Stimulated activated CD8-positive, alpha-beta memory T cell treated with anti-CD3 and anti-CD28 coated beads, Interleukin-15, amount 100 ng/mL, for 48 hours (primary cell): Measurements from ENCODE around the gene CLMN.

Source experiments
- DNase-seq, 2 donors: peaks; one replicate each; pipeline ENCODE4 v3.0.0-alpha.2; 2020; ENCODE audit warnings: low read depth in 2 of 2

Gene CLMN

GRCh38 chr14:95165517-95165916, 154.2 kb downstream of the CLMN start:
- no peak for DNase-seq

GRCh38 chr14:95164506-95164905, 155.2 kb downstream of the CLMN start:
- DNase-seq: no peak

GRCh38 chr14:95163666-95164065, 156.0 kb downstream of the CLMN start:
- no peak for DNase-seq

DNA sequence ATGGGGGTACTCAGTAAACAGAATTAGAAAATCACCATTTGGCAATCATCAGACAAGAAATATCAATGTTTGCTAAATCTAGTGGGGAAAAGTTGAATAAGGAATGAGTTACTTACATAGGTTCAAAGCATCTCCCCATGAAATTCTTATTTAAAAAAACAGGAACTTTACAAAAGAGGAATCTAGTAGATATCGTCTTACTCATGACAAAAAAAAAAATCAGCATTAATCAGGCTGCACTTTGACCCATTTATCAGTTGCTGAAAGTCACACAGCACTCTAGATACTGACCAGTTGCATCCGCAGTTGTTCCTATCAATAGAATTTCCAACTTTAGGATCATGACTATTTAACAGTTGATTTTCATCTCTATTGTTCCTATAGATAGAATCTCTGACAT, 156.6 kb downstream of the CLMN start:
- DNase-seq: no peak

DNA sequence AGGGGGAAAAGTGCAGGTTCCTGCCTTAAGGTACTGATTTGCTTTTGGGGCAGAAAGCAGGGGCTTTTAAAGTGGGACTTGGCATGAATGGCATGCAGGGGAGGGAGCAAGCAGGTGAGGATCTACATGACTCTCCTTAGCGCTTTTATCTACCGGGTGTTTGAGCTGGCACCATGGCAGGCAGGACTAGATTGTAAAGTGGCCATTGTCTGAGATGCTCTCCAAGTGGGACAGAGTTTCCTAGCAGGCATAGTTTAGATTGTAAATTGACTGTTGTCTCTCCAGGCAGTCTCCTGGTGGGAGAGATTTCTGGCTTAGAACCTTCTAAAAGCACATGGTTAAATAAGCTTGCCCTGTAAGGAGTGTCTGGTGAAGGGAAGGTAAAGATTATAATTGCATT, 157.1 kb downstream of the CLMN start:
- DNase-seq: no peak

DNA sequence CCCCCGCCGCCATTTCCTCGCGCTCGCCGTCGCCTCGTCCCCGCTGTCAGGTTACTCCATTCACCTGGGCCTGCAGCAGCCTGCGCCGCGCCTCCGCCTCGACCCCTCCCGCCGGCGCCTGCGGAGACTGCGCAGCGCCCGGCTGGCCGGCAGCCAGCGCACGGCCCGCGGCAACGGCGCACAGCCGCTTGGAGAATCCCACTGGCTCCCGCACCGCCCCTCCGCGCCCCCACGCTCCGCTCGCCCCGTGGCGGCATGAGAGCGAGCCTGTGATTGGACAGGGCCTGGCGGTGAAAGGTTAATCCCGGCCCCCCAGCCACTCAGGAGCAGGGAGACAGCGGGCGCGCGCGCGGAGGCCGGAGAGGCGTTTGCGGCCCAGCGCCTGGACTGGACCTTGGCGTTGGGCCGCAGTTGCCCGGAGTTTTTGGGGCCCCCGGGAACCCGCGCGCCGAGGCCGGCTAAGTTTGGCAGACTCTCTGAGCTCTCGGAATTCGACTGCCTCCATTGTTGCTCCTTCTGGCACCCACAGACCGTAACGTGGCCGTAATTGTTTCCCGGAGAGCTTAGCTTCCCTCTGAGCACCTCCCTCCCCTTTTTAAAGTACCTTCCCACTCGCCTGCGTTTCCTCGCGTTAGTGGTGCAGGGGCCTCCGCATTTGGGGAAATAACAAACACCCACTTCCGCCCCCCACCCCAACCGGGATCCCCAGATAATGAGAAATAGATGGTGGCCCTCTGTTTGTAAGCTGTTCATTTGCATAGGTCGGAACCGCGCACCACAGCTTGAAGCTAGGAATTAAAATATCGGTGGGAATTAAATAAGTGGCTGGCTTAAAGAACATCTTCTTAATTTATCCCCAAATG, 162.2 kb downstream of the CLMN start, which contains the start of gene DICER1:
Gene DICER1 (minus strand): TSS at position 203 of the 863 bp plus-strand sequence. CDS start 24,071 bp downstream, outside the sequence.
- peak; percentile 85 to 88 for DNase-seq

DNA sequence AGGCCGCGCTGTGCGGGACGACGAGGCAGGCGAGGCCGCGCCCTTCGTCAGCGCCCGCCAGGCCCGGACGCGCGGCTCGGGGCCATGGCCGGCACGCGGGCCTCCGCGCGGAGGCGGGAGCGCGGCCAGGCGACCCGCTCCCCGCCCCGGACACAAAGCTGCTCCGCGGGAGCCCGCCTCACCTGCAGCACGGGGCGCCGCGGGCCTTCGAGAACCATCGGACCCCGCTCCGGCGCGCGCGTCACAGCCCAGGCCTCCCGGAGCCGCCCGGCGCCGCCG, 162.7 kb downstream of the CLMN start:
- no peak for DNase-seq

DNA sequence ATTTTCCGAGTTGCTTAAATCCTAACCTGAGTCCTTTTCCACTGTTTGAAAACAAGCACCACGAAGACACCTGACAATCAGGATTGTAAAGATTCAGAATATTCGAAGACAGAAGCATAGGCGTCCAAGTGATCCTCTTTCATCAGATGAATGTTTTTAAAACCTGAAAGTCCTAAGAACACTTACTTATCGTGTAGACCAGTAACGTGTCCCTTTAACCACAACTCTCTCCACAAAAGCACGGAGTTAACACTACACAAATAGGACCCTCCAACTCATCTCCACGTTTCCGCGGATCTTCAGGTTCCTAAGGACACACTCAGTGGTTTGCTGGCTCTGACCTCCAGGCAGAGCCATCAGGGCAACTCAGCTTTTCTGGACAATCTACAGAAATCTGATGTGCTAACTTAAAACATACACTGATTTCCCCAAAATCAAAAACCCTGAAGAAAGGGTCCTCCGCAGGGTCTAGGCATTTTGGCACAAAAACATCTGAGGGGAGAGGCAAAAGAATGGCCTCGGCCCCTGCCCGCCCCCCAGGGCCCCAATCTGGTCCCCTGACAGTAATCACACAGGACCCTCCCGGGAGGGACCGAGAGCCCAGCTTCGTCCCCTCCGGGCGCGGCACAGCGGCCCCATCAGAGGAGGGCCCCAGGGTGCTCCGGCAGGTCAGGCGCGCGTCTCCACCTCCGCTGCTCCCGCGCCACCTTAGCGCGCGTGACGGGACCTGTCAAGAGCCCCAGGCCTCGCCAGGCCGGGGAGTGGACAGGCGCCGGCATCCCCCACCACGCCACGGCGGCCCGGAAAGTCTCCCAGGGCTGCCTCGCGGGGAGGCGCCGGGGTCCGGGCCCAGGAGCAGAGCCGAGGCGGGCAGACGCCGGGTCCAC, 163.3 kb downstream of the CLMN start:
- DNase-seq: peak; percentile 2 to 15

GRCh38 chr14:95155045-95155444, 164.7 kb downstream of the CLMN start:
- DNase-seq: no peak

DNA sequence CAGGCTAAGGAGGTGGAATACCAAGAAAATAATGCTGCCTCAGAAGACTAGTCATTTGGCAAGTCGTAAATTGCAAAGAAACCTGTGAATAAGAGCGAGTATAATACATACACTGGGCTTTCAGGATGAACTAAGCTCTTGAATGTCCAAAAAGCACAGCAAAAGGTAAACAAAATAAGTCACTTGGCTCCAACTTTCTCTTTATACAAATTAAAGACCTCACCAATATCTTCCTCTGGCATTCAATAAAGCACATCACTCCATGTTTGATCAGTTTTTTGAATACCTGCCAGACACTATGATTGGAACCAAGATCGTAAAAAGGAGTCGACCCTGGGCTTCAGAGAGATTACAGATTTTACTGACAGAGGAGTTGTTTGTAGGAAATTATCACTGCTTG, 165.8 kb downstream of the CLMN start:
- DNase-seq: no peak

- no peak for DNase-seq
These were observed 168.1 kb downstream of the CLMN start for GRCh38 chr14:95151561-95151960.

DNA sequence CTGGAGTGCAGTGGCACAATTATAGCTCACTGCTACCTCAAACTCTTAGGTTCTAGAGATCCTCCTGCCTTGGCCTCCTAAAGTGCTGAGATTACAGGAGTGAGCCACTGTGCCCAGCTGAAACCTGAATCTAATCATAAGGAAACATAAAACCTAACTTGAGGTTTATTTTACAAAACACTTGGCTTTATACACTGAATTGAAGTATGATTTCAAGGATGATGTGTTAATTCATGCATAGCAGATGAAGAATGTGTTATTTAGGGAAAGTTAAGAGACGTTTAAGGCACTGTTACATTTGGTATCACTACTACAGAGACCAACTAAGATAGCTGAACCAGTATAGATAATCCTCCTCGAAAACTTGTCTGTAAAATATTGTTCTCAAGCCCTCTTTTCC, 168.8 kb downstream of the CLMN start:
- no peak for DNase-seq

GRCh38 chr14:95149441-95149840, 170.3 kb downstream of the CLMN start:
- DNase-seq: no peak

- no peak for DNase-seq
These were observed 172.1 kb downstream of the CLMN start for GRCh38 chr14:95147597-95147996.

- no peak for DNase-seq
These were observed 173.5 kb downstream of the CLMN start for GRCh38 chr14:95146079-95146771.

- no peak for DNase-seq
These were observed 174.9 kb downstream of the CLMN start for GRCh38 chr14:95144849-95145248.

- no peak for DNase-seq
These were observed 175.7 kb downstream of the CLMN start for GRCh38 chr14:95143808-95144620.

DNA sequence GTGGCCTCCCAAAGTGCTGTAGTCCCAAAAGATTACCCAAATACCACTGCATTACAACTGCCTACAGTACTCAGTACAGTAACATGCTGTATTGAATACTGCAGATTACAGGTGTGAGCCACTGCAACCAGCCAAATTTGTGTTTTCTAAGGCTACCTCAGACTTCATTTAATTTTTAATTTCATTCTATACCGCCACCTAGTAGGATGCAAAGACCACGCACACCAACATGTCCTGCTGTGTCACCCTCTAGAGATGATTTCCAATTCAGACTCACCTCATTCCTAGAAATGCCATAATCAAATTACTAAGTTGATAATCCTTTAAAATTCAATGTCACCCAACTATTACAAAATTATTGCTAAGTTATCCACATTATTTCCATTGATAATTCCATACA, 177.5 kb downstream of the CLMN start:
- DNase-seq: no peak

DNA sequence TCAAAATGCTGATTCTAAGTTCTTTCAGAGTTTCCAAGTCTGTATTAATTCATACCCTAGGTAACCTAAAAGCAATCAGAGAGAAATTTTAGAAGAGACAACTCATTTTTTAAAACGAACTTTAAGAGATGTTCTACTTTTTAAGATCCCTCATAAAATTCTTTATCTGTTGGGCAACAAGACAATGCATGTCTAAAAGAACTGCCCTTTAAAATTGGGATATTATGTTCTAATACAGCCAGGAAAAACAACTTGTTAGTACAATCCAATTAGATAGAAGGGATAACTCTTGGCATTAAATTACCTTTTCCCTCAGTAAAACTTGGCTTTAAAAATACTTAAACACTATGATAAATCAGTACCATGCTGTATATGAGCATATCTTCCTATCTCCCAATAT, 178.0 kb downstream of the CLMN start:
- DNase-seq: no peak

DNA sequence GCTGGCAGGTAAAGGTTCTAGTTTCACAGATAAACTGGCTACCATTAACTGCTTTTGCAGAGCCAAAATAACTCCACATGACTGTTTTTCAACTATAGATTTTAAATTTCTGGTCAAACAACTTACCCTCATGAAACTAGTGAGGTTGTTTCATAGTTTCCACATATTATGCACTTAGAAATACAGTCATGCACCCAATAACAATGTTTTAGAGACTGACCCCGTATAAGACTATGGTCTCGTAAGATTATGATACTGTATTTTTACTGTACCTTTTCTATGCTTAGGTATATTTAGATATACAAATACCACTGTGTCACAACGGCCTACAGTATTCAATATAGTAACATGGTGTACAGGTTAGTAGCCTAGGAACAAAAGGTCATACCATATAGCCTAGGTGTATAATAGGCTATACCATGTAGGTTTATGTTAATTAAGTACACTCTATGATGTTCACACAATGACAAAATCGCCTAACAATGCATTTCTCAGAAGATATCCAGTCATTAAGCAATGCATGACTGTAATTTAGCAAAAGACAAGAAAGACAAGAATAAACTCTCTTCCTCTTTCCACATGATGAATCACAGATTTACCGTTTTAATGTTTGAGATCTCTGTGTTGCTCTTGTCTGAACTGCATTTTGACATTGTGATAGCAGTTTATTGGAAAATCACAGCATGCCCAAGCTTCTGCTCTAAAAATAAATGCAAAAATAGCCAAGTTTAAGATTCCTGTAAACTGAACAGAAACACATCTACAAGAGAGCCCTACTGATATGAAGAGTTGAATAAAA, 179.4 kb downstream of the CLMN start:
- no peak for DNase-seq

- DNase-seq: no peak
These were observed 180.8 kb downstream of the CLMN start for GRCh38 chr14:95138876-95139275.
